Mesodermal cell (in vitro differentiated cells): ENCODE data around the gene EIF6.

Experiments
- H3K27ac ChIP-seq: 2 replicates; pipeline ENCODE4 v1.7.0; 2013; ENCODE audit warnings: mild to moderate bottlenecking, low read depth, low read length, moderate library complexity; ENCODE audit not compliant: severe bottlenecking
- H3K36me3 ChIP-seq: 2 replicates; pipeline ENCODE4 v1.7.1; 2013; ENCODE audit warnings: mild to moderate bottlenecking, low read length, moderate library complexity; ENCODE audit not compliant: control insufficient read depth, insufficient read depth
- H3K4me1 ChIP-seq: one replicate; pipeline ENCODE4 v1.7.1; 2013; ENCODE audit warnings: mild to moderate bottlenecking, low read length; ENCODE audit not compliant: insufficient read depth, control insufficient read depth, poor library complexity, severe bottlenecking
- H3K4me3 ChIP-seq: 2 replicates; pipeline ENCODE4 v1.7.0; 2013; ENCODE audit warnings: low read length, control low read depth, mild to moderate bottlenecking; ENCODE audit not compliant: insufficient read depth, poor library complexity, severe bottlenecking; ENCODE audit errors: extremely low read depth
- H3K9me3 ChIP-seq: 2 replicates; pipeline ENCODE4 v1.7.1; 2013; ENCODE audit warnings: mild to moderate bottlenecking, low read length, moderate library complexity; ENCODE audit not compliant: control insufficient read depth
- WGBS, 2 experiments: methylation state at CpG; one replicate each; pipeline ENCODE4 v1.1.5; 2013; ENCODE audit warnings: missing lambda C conversion rate in 2 of 2; ENCODE audit not compliant: insufficient coverage in 2 of 2; 5-methylcytosine and 5-hydroxymethylcytosine counted together

EIF6 gene

DNA sequence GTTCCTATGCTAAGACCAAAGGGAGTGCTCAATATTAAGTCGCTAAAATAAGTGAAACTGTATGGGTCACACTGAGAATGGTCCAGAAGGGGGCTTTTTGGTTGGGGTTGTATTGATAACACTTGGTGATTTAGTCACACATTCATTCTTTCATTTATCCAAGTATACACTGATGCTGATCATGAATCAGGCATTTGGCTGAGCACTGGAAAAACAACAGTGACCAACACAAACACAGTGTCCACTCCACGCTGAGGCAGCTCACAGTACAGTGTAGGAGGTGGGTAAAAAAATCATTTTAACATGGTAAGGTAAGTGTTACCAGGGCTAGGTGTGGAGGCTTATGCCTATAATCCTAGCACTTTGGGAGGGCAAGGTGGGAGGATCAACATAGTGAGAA is 16.9 kb upstream of the EIF6 start:
- 70 to 83% methylated on average over 1 to 2 of the region's 2 CpGs for WGBS, 2 experiments
- H3K9me3 ChIP-seq: no peaks in the 10 kb centered on the region
- no peak overlapping the region for H3K4me3 ChIP-seq
- peaks cover 4% of the 10 kb centered on the region for H3K36me3 ChIP-seq
- H3K4me1 ChIP-seq: peaks cover 35% of the 10 kb centered on the region
- no peak overlapping the region for H3K27ac ChIP-seq

GRCh38 chr20:35300469-35301262 is 16.1 kb upstream of the EIF6 start:
- H3K36me3 ChIP-seq: peaks cover 4% of the 10 kb centered on the region
- H3K27ac ChIP-seq: no peak overlapping the region
- peaks cover 28% of the 10 kb centered on the region for H3K4me1 ChIP-seq
- no peaks in the 10 kb centered on the region for H3K9me3 ChIP-seq
- no peak overlapping the region for H3K4me3 ChIP-seq
- WGBS, 2 experiments: 88 to 100% methylated on average over 2 of the region's 4 CpGs

DNA sequence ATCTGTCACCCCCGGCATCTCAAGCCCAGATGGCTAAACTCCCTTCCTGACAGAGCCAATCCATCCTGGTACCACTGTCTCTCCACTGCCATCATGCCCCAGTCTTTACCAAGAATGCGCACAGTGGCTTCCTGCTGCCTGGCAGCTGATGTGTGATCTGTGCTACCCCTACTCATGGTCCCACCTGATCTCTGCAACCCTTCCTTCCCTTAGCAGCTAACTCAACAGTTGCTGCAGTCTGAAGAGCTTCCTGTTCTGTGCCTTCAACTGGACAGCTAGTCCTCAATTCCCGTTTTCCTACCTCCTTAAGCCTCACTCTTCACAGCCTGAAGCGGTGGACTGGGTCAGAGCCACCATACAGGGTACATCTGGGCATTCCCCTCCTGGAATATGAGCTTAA is 15.2 kb upstream of the EIF6 start:
- Histone ChIP-seq H3K4me1 (peaks cover 19% of the 10 kb centered on the region), H3K9me3 (no peaks in the 10 kb centered on the region), H3K4me3 (no peak overlapping the region), H3K27ac (no peak overlapping the region), H3K36me3 (peaks cover 4% of the 10 kb centered on the region)
- 88 to 91% methylated on average over 4 of the region's 4 CpGs for WGBS, 2 experiments

GRCh38 chr20:35298264-35298663 is 13.7 kb upstream of the EIF6 start:
- Histone ChIP-seq H3K9me3 (no peaks in the 10 kb centered on the region), H3K36me3 (peaks cover 2% of the 10 kb centered on the region), H3K4me1 (peaks cover 4% of the 10 kb centered on the region), H3K4me3 (no peak overlapping the region), H3K27ac (no peak overlapping the region)
- WGBS, 2 experiments: 66 to 93% methylated on average over 2 to 5 of the region's 5 CpGs

GRCh38 chr20:35297740-35298139 is 13.2 kb upstream of the EIF6 start:
- WGBS, 2 experiments: 96% methylated on average over 11 to 14 of the region's 14 CpGs
- no peaks in the 10 kb centered on the region for H3K9me3 ChIP-seq
- H3K4me1 ChIP-seq: no peaks in the 10 kb centered on the region
- H3K27ac ChIP-seq: no peak overlapping the region
- no peak overlapping the region for H3K4me3 ChIP-seq
- H3K36me3 ChIP-seq: no peaks in the 10 kb centered on the region

DNA sequence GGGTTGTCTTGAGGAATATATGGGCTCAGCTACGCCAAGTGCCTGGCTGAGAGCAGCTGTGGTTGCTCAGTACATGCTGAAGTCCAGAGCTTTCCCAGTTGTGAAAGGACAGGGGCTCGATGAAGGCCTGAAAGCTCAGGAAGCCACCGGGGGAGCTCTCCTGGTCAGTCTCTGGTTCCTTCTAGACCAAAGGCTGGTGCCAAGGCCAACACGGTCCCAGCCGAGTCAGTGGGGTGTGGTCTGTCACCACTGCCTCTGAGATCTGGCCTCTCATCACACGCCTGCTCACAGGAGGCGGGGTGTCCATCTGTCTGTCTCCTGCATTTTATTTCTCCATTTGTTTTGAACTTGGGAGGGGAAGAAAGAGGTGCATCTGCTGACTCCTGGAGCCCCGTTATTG is 12.6 kb upstream of the EIF6 start:
- WGBS, 2 experiments: 76 to 95% methylated on average over 3 to 7 of the region's 8 CpGs
- Histone ChIP-seq H3K36me3 (no peaks in the 10 kb centered on the region), H3K27ac (no peak overlapping the region), H3K9me3 (no peaks in the 10 kb centered on the region), H3K4me3 (no peak overlapping the region), H3K4me1 (no peaks in the 10 kb centered on the region)

GRCh38 chr20:35296101-35296554 is 11.6 kb upstream of the EIF6 start:
- H3K9me3 ChIP-seq: no peaks in the 10 kb centered on the region
- 82 to 92% methylated on average over 8 to 9 of the region's 9 CpGs for WGBS, 2 experiments
- no peaks in the 10 kb centered on the region for H3K36me3 ChIP-seq
- no peak overlapping the region for H3K4me3 ChIP-seq
- no peak overlapping the region for H3K27ac ChIP-seq
- H3K4me1 ChIP-seq: no peaks in the 10 kb centered on the region

DNA sequence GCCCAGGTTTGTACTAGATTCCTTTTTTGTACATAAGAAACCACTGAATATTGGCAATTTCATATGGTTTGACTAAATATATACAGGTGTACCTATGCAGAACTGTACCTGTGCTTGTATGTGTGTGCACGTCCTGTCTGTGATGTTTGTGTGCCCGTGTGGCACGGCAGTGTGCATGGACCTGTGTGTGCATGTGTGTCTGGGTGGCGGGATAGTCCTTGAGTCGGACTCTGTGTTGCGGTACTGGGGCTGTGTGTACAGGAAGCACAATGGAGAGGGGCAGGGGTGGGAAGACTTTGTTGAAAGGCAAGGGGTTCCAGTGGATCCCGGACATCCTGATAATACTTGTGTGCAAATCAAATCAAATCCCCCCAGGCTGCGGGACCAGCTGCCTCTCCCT is 11.1 kb upstream of the EIF6 start:
- WGBS, 2 experiments: 86 to 95% methylated on average over 4 to 7 of the region's 8 CpGs
- Histone ChIP-seq H3K36me3 (no peaks in the 10 kb centered on the region), H3K4me1 (no peaks in the 10 kb centered on the region), H3K27ac (no peak overlapping the region), H3K4me3 (no peak overlapping the region), H3K9me3 (no peaks in the 10 kb centered on the region)

DNA sequence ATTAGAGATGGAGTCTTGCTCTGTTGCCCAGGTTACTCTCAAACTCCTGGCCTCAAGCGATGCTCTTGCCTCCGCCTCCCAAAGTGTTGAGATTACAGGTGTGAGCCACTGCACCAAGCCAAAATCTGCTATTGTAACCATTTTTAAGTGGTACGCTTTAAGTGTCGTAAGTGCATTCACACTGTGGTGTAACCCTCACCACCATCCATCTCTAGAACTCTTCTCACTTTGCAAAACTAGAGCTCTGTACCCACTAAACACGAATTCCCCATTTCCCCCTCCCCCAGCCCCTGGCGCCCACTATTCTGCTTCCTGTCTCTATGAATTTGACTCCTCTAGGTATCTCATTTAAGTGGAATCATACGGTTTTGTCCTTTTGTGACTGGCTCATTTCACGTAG is 10.5 kb upstream of the EIF6 start:
- Histone ChIP-seq H3K36me3 (no peaks in the 10 kb centered on the region), H3K4me1 (no peaks in the 10 kb centered on the region), H3K4me3 (no peak overlapping the region), H3K27ac (no peak overlapping the region), H3K9me3 (no peaks in the 10 kb centered on the region)
- 88 to 94% methylated on average over 6 to 7 of the region's 8 CpGs for WGBS, 2 experiments

GRCh38 chr20:35294293-35294685 is 9.7 kb upstream of the EIF6 start:
- Histone ChIP-seq H3K27ac (no peak overlapping the region), H3K4me3 (no peak overlapping the region), H3K36me3 (no peaks in the 10 kb centered on the region), H3K4me1 (no peaks in the 10 kb centered on the region), H3K9me3 (no peaks in the 10 kb centered on the region)
- 77 to 79% methylated on average over 3 of the region's 5 CpGs for WGBS, 2 experiments
